Astrocyte of the cerebellum (primary cell): ENCODE measurements around the gene INPP5F.

Experiments
- DNase-seq: peaks from one replicate; pipeline ENCODE4 v3.0.0-alpha.2; 2011; ENCODE audit warnings: low read depth
- H3K4me3 ChIP-seq: 2 replicates; pipeline ENCODE4 v1.5.1; 2011; ENCODE audit warnings: mild to moderate bottlenecking, low read depth, low read length, moderate library complexity
- in situ Hi-C: cut with HindIII; loops from 2 replicates; pipeline ENCODE4 v1.10.0; 2017; ENCODE audit warnings: low sequenced_read_pairs
- TF ChIP-seq, protein P1 (sequence below): IDR thresholded peaks from 2 replicates; pipeline ENCODE4 v1.5.1; 2012; ENCODE audit warnings: low read length, low read depth, moderate library complexity, mild to moderate bottlenecking; ENCODE audit errors: missing control alignments

The INPP5F gene

DNA sequence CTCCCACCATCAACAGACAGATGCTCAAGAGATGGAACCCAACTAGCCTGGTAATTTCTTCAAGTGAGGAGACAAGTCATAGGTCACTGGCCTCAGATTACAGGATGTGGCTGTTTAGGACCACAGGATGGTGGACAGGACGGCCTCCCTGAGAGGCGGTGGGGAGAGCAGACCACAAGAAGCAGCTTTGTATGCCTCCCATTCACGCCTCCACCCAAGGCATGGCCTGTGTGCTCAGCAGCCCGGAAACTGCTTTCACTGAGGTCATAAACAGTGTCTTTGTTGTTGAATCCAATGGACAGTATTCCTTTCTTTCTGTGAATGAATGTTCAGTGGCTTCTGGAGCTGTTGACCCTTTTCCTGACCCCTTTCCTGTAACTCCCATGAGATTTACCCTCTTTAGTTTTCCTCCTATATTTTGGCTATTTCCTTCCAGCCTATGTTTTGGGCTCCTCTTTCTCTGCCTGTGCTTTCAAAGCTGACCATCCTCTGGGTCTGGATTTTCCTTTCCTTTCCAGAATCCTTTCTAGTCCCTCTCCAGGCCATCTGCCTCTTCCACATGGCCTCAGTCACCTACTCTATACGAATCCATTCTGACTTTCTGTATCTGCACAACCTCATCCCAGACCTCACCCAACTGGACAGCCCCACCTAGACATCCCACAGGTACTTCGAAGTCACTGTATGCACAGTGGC is 32.4 kb upstream of the INPP5F start:
- H3K4me3 ChIP-seq, result no peak overlapping the region
- TF ChIP-seq, protein P1, sequence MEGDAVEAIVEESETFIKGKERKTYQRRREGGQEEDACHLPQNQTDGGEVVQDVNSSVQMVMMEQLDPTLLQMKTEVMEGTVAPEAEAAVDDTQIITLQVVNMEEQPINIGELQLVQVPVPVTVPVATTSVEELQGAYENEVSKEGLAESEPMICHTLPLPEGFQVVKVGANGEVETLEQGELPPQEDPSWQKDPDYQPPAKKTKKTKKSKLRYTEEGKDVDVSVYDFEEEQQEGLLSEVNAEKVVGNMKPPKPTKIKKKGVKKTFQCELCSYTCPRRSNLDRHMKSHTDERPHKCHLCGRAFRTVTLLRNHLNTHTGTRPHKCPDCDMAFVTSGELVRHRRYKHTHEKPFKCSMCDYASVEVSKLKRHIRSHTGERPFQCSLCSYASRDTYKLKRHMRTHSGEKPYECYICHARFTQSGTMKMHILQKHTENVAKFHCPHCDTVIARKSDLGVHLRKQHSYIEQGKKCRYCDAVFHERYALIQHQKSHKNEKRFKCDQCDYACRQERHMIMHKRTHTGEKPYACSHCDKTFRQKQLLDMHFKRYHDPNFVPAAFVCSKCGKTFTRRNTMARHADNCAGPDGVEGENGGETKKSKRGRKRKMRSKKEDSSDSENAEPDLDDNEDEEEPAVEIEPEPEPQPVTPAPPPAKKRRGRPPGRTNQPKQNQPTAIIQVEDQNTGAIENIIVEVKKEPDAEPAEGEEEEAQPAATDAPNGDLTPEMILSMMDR, result no peak
- DNase-seq, result peak; percentile 32
- in situ Hi-C loops, result no loop called here

DNA sequence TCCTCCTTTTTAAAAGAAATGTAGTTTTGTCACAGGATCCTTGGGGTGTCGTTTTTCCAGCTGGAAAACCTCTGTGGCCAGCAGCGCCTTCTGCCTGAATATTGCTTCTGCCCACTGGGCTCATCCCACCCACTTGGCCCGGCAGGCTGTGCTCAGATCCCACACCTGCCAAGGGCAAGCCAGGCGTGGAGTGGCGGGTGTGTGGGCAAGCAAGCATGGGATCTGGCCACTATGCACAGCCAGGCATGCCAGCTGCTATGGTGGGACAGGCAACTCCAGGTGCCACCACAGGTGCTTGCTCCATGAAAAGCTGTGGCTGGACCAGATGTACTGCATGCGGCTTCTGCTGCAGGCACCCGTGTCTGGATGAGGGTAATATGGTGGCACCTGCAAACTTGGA is 31.2 kb upstream of the INPP5F start:
- H3K4me3 ChIP-seq, result no peak overlapping the region
- in situ Hi-C loops, result no loop called here
- DNase-seq, result no peak
- TF ChIP-seq, protein P1, result no peak

DNA sequence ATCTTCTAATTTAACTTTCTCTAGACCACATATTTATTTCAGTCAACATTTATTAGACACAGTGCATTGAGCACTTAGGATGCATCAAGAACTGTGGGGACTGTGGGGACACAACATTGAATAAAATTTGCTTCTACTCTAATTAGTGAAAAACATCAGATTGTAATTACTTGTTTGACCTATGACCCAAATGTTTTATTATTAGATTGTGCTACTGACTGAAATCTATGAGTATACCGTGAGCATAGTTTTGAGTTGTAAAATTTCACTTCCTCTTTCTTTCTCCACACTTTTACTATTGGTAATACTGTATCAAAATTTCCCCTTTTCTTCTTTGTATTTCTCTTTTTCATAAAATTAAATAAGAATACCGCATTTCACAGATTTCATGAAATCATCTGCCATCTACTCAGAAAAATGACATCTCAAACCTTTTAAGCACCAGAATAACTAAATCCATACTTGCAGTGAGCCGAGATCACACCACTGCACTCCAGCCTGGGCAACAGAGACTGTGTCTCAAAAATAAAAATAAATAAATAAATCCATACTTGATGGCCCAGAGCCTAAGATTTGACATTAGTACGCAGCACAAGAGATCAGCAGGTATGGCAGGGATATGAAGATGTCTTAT is 25.4 kb upstream of the INPP5F start:
- TF ChIP-seq, protein P1, result no peak
- no peak overlapping the region for H3K4me3 ChIP-seq
- DNase-seq, result no peak
- in situ Hi-C loops, result no loop called here

DNA sequence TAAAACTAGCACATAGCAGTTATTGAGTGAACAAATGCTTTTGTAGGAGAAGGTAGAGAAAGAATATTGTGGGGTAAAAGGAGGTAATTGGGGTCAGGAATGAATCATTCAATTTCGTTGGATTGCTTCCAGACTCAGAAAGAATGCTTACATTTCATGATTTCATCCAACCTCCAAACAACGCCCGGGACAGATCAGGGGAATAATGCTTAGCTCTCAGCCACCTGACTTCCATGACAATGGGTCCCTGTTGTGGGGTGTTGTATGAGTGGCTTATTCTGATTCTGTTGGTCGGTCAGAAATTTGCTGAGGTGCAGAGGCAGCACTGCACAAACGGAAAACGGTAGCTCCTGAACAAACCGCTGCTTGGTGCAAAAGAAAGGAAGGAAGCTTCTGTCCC is 24.0 kb upstream of the INPP5F start:
- in situ Hi-C loops, result no loop called here
- TF ChIP-seq, protein P1, result no peak
- no peak overlapping the region for H3K4me3 ChIP-seq
- peak; percentile 23 for DNase-seq

DNA sequence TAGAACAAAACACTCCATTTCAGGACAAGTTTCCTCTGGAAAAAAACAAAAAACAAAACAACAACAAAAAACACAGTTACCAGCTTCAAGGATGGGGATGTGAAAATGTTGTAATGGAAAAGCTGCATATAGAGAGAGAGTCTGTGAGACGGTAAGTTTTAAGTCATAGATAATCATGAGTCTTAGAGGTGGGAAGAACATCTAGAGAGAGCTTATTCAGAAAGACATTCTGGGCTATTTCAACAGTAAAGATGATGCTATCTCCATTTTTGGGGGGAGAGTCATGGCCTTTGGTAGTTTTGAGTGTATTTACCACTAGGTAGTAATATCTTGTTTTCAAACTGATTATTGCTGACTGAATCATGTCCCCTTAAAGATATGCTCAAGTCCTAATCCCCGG is 23.3 kb upstream of the INPP5F start:
- H3K4me3 ChIP-seq, result no peak overlapping the region
- TF ChIP-seq, protein P1, result no peak
- DNase-seq, result no peak
- in situ Hi-C loops, result no loop called here

DNA sequence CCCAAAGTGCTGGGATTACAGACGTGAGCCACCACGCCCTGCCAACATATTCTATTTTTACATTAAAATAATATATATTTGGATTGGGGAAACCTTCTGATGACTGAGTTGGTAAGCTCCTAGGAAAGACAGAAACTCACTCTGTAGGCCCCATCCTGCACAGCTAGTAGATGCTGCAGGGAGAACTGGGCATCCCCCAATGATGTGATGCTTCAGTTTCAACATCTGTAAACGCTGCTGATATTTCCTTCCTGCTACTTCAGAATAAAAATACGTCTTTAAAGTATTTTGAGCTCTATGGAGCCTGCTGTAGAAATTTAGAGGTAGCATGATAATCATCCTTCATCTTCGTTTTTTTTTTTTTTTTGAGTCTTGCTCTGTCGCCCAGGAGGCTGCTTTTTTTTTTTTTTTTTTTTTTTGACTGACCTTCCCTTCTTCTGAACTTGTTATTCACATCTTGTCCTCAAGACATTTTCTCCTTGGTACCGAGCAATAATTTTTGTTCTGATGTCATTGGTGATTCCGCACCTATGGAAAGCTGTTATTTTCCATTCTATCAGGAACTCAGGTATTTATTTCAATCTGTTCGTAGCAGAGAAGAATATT is 21.8 kb upstream of the INPP5F start:
- H3K4me3 ChIP-seq, result no peak overlapping the region
- TF ChIP-seq, protein P1, result no peak
- DNase-seq, result no peak
- in situ Hi-C loops, result no loop called here
